Measurements from ENCODE around the gene PFDN2. TPM values are rescaled to one million over a fixed set of nuclear protein-coding genes. Genes with fewer than 3 reads are reported as not detected.
A peak's percentile ranks its signal among the peaks of the same experiment; 100 is the strongest.

PFDN2 gene
- total and polyA plus RNA-seq, 2 of the 4 experiments (the other 2 are of a cell fraction): 62.4 to 179 TPM

DNA sequence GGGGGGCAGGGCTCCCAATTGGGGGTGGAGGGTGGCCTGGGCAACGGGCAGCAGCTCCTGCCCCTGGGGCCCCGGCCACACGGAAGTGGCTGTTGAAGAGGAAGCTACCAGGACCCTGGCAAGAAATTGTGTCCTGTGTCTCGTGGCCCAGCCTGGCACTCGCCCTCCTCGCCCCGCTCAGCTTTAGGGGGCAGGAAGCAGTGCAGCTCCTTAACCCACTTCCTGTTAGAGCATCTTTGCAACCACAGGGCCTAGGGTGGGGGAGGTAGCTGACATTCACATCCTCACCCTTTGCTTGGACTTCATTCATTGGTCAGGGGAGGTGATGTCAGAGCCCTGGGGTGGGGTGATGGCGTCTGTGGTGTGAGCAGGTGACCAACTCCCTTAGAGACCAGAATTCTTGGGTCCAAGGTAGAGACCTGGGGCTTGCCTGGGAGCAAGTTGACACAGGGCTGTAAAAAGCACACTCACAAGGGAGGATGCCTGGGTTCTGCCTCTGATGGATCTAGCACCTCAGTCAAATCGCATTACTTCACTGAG is 48.0 kb downstream of the PFDN2 start, which contains the start of gene ARHGAP30:
Gene ARHGAP30, minus strand, starts transcription at position 161 of the 540 bp plus-strand sequence. CDS start 267 bp downstream, outside the sequence.
- no peaks in the 10 kb centered on the region for H3K9me3 ChIP-seq (ENCODE audit: control insufficient read depth, insufficient read depth, low read length)
- no peak within 1 kb of the TSS for H3K18ac ChIP-seq (ENCODE audit: low read depth, low read length)
- no peak for DNase-seq
- dilution Hi-C loops (cut with HindIII; ENCODE audit: low sequenced_read_pairs, unreplicated experiment) (no loop called here), intact Hi-C loops (cut with micrococcal nuclease) (no loop called here), in situ Hi-C loops (cut with MboI; ENCODE audit: low sequenced_read_pairs) (no loop called here)
- no peak within 1 kb of the TSS for H3K56ac ChIP-seq (ENCODE audit: extremely low read depth, insufficient read depth, low read length)
- no peak within 1 kb of the TSS for H3K14ac ChIP-seq (replicated peaks; ENCODE audit: low read depth, low read length)
- H2AK5ac ChIP-seq (ENCODE audit: low read depth, low read length): no peak within 1 kb of the TSS; the same call in 1 of the 2 replicates
- no peaks in the 10 kb centered on the region; the same call in 1 of the 2 replicates for H3K27me3 ChIP-seq (ENCODE audit: control insufficient read depth, insufficient read depth, low read length)
- TF ChIP-seq USF2 (IDR thresholded peaks at IDR 0.05; ENCODE audit: low read depth, low read length): no peak
- TF ChIP-seq, protein P1, sequence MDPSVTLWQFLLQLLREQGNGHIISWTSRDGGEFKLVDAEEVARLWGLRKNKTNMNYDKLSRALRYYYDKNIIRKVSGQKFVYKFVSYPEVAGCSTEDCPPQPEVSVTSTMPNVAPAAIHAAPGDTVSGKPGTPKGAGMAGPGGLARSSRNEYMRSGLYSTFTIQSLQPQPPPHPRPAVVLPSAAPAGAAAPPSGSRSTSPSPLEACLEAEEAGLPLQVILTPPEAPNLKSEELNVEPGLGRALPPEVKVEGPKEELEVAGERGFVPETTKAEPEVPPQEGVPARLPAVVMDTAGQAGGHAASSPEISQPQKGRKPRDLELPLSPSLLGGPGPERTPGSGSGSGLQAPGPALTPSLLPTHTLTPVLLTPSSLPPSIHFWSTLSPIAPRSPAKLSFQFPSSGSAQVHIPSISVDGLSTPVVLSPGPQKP (IDR thresholded peaks at IDR 0.05; ENCODE audit: borderline replicate concordance, low read depth, low read length): no peak
- no peak for TF ChIP-seq FOS (IDR thresholded peaks at IDR 0.05; ENCODE audit: low read depth, low read length)
- TF ChIP-seq NFE2L2 (IDR thresholded peaks at IDR 0.05; ENCODE audit: low read depth, low read length): no peak
- TF ChIP-seq RCOR1 (IDR thresholded peaks at IDR 0.05; ENCODE audit: insufficient replicate concordance, low read length): no peak
- no peak for TF ChIP-seq POLR2A (IDR thresholded peaks at IDR 0.05; ENCODE audit: low read depth, low read length)
- TF ChIP-seq MAZ (IDR thresholded peaks at IDR 0.05; ENCODE audit: borderline replicate concordance, low read depth, low read length): no peak
- no peak for TF ChIP-seq CEBPB (IDR thresholded peaks at IDR 0.05; ENCODE audit: low read depth, low read length)
- no peak for TF ChIP-seq CTCF (conservative IDR thresholded peaks at IDR 0.05; ENCODE audit: low read depth, low read length)
- no peak for TF ChIP-seq BHLHE40 (IDR thresholded peaks at IDR 0.05; ENCODE audit: low read depth, low read length)
- no peak for TF ChIP-seq MAFK (IDR thresholded peaks at IDR 0.05; ENCODE audit: low read depth, low read length)
- no peak for TF ChIP-seq MXI1 (IDR thresholded peaks at IDR 0.05; ENCODE audit: borderline replicate concordance, low read depth, low read length)
- TF ChIP-seq RAD21 (IDR thresholded peaks at IDR 0.05; ENCODE audit: low read length): no peak
- TF ChIP-seq SMC3 (IDR thresholded peaks at IDR 0.05; ENCODE audit: low read depth, low read length): no peak
- no peak within 1 kb of the TSS for H4K5ac ChIP-seq (ENCODE audit: low read depth, low read length)
- no peak within 1 kb of the TSS for H2BK15ac ChIP-seq (ENCODE audit: low read depth, low read length)
- no peaks in the 10 kb centered on the region for H3K9me1 ChIP-seq (ENCODE audit: insufficient read depth, low read length)
- no peaks in the 10 kb centered on the region for H3K79me1 ChIP-seq (ENCODE audit: low read depth in 1 of 2, low read length in 2 of 2)
- H2AFZ ChIP-seq (replicated peaks; ENCODE audit: low read length, poor library complexity): peak within 1 kb of the TSS; percentile 63
- no peak within 1 kb of the TSS for H4K8ac ChIP-seq (ENCODE audit: low read depth in 2 of 2, low read length in 2 of 2)
- no peak within 1 kb of the TSS for H3K4me3 ChIP-seq (ENCODE audit: insufficient read depth, low read depth, low read length)
- 60% methylated on average over 1 of the region's 9 CpGs; no CpG with 5 or more reads in 1 of the 2 experiments for WGBS, 2 experiments (ENCODE audit: extremely low coverage in 2 of 2, insufficient read length in 1 of 2)
- no peak within 1 kb of the TSS for H4K91ac ChIP-seq (ENCODE audit: insufficient read depth, low read depth, low read length)
- CTCF ChIA-PET: no interaction called here
- no peak within 1 kb of the TSS for H2BK20ac ChIP-seq (ENCODE audit: low read depth, low read length)
- no peak within 1 kb of the TSS for H3K4me2 ChIP-seq (ENCODE audit: low read depth, low read length)
- no peak within 1 kb of the TSS for H3K9ac ChIP-seq (ENCODE audit: low read depth, low read length)
- POLR2A ChIA-PET (ENCODE audit: unreplicated experiment): no interaction called here
- no peak within 1 kb of the TSS for H2BK120ac ChIP-seq (ENCODE audit: low read depth, low read length)
- no peaks in the 10 kb centered on the region; the same call in none of the 2 replicates for H4K20me1 ChIP-seq (ENCODE audit: insufficient read depth, low read length)
- no peak within 1 kb of the TSS for H3K27ac ChIP-seq (ENCODE audit: insufficient read depth, low read length)
- peak within 1 kb of the TSS; percentile 28 for H2AK9ac ChIP-seq (replicated peaks; ENCODE audit: low read depth, low read length, poor library complexity)
- H3K4ac ChIP-seq (ENCODE audit: low read depth, low read length): no peak within 1 kb of the TSS
- no TSS peak for BruUV-seq (replicated peaks)
- H3K36me3 ChIP-seq (ENCODE audit: control insufficient read depth, insufficient read depth, low read length): no peaks in the 10 kb centered on the region
- H3K23ac ChIP-seq (ENCODE audit: low read depth, low read length): no peak within 1 kb of the TSS
- ATAC-seq (ENCODE audit: low read depth): no peak
- no peaks in the 10 kb centered on the region for H3K4me1 ChIP-seq (ENCODE audit: control insufficient read depth, insufficient read depth, low read length)
- no peak within 1 kb of the TSS for H2BK5ac ChIP-seq (ENCODE audit: low read depth, low read length, poor library complexity, severe bottlenecking)
